ENCODE results near the gene COMMD10.

DNA sequence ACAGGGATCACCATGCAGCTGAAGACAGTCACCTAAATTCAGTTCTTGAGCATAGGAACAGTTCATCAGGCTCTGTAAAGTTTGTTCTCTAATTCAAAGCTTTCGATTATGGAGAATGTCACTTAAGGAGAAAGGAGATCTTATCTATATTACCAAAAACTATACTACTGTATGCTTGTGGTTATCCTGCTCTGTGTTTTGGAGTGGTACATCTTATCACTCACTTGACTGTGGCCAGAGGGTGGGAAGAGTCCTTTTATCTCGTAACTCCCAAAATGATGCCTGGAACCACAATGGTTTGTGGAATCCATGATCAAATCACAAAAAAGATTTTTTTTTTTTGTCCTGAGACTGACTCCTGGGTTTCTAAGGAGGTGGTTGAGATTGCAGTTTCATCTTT lies 230.7 kb downstream of the COMMD10 start:
- TF ChIP-seq, protein P1, sequence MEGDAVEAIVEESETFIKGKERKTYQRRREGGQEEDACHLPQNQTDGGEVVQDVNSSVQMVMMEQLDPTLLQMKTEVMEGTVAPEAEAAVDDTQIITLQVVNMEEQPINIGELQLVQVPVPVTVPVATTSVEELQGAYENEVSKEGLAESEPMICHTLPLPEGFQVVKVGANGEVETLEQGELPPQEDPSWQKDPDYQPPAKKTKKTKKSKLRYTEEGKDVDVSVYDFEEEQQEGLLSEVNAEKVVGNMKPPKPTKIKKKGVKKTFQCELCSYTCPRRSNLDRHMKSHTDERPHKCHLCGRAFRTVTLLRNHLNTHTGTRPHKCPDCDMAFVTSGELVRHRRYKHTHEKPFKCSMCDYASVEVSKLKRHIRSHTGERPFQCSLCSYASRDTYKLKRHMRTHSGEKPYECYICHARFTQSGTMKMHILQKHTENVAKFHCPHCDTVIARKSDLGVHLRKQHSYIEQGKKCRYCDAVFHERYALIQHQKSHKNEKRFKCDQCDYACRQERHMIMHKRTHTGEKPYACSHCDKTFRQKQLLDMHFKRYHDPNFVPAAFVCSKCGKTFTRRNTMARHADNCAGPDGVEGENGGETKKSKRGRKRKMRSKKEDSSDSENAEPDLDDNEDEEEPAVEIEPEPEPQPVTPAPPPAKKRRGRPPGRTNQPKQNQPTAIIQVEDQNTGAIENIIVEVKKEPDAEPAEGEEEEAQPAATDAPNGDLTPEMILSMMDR (IDR thresholded peaks at IDR 0.05) = no peak
- no peak for TF ChIP-seq EZH2 (IDR thresholded peaks at IDR 0.05; ENCODE audit: borderline replicate concordance, insufficient read depth, low read depth, low read length, poor library complexity, severe bottlenecking)
